Muscle of leg (tissue), 11 donors: ENCODE measurements around the gene PAX7. TPM values are rescaled to one million over a fixed set of nuclear protein-coding genes. Genes with fewer than 3 reads are reported as not detected.

Experiments used
- DNase-seq: peaks from one replicate; pipeline ENCODE4 v3.0.0; 2013
- H3K27ac ChIP-seq: one replicate; pipeline ENCODE4 v1.5.1; 2013; ENCODE audit warnings: mild to moderate bottlenecking, low read length, control low read depth
- H3K27me3 ChIP-seq: one replicate; pipeline ENCODE4 v1.6.1; 2013; ENCODE audit warnings: low read length; ENCODE audit not compliant: control insufficient read depth, insufficient read depth
- H3K36me3 ChIP-seq: one replicate; pipeline ENCODE4 v1.6.1; 2013; ENCODE audit warnings: low read length; ENCODE audit not compliant: control insufficient read depth, insufficient read depth
- H3K4me1 ChIP-seq: one replicate; pipeline ENCODE4 v1.6.1; 2013; ENCODE audit warnings: low read length; ENCODE audit not compliant: control insufficient read depth, insufficient read depth
- H3K4me3 ChIP-seq: one replicate; pipeline ENCODE4 v1.5.1; 2013; ENCODE audit warnings: low read length, control low read depth
- H3K9me3 ChIP-seq: replicated peaks from 2 replicates; pipeline ENCODE4 v1.6.1; 2013; ENCODE audit warnings: low read depth, low read length; ENCODE audit not compliant: control insufficient read depth
- WGBS: methylation state at CpG from one replicate; pipeline ENCODE4 v1.1.5; 2013; ENCODE audit warnings: missing lambda C conversion rate; ENCODE audit not compliant: insufficient coverage; 5-methylcytosine and 5-hydroxymethylcytosine counted together
- polyA plus RNA-seq, 8 donors: library from polyadenylated mRNA; unstranded; fragments of 120-200 nt; gene quantifications; one replicate each; pipeline versions ENCODE4 v1.2.1 to v1.2.3, GENCODE V29; 2013; ENCODE audit warnings: inconsistent platforms in 1 of 8, low replicate concordance in 1 of 8; ENCODE audit not compliant: insufficient read length in 8 of 8, insufficient read depth in 1 of 8
- total RNA-seq: library from RNA; stranded (reverse); fragments of 120-200 nt; gene quantifications from one replicate; pipeline ENCODE4 v1.2.4, GENCODE V29; 2013

PAX7 gene
- total and polyA plus RNA-seq, 9 donors = 34.0 to 60.2 (median 47.3) TPM

GRCh38 chr1:18646091-18646785 is 15.6 kb downstream of the PAX7 start:
- WGBS = 2% methylated on average over 14 of the region's 35 CpGs
- Histone ChIP-seq H3K4me3 (peak overlapping the region; percentile 30), H3K36me3 (peaks cover 14% of the 10 kb centered on the region), H3K4me1 (peaks cover 47% of the 10 kb centered on the region), H3K9me3 (no peaks in the 10 kb centered on the region), H3K27me3 (peaks cover 92% of the 10 kb centered on the region), H3K27ac (peak overlapping the region; percentile 48)
- no peak for DNase-seq

DNA sequence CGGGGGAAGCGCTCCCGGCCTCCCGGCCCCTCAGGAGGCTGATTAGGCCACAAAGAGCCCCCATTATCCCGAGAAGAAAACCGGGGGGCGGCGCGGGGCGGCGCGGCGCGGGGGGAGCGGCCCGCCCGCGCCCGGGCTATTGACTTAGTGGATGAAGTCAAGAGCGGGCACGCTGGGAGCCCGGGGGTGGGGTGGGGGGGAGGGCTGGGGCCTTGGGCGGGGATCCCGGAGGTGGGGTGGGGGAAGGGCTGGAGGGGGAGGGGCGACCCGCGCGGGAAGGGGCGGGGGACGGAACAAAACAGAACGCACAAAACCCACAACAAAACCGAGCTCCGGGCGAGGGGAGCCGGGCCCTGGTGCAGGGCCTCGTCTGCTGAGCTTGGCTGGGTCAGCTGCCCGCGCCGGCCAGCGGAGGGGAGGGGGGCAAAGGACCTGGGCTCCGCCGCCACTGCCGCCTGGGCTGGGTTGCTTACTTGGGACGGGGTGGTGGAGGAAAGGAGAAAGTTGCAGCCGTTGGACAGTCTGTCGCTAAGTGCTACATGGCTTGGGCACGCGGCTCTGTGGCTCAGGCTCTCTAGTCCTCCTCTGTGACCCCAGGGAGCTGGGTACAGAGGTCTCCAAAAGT is 16.3 kb downstream of the PAX7 start:
- DNase-seq = no peak
- 2% methylated on average over 21 of the region's 48 CpGs for WGBS

DNA sequence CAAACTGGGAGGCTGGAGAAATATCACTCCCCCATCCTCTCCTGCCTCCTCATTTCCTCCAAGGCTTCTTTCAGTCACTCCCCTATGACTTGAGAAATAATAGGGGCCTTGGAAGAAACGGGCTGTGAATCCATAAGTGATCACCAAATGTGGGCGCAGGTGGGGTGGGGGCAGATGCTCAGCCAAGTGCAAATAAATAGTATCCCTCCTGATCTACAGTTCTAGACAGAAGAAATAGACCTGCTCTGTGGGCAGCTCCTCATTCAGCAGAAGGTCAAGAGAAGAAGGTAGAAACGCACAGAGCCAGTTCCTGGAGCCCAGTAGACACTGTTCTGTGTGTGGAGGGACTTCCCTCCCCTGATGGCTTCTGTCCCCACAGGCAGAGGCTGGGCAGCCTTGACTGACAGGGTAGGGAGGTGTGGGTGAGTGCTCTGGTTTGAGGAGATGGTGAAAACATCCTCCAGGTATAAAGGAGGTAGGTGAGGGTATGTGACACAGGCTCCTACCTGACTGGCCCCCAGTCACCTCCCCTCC is 17.1 kb downstream of the PAX7 start:
- no peak for DNase-seq
- WGBS = 40% methylated on average over 1 of the region's 3 CpGs
- Histone ChIP-seq H3K27ac (no peak overlapping the region), H3K4me3 (no peak overlapping the region), H3K4me1 (peaks cover 43% of the 10 kb centered on the region), H3K27me3 (peaks cover 88% of the 10 kb centered on the region), H3K9me3 (no peaks in the 10 kb centered on the region), H3K36me3 (peaks cover 10% of the 10 kb centered on the region)

More for the DNA sequence above, 16.3 kb downstream of the PAX7 start:
- peaks cover 14% of the 10 kb centered on the region for H3K36me3 ChIP-seq
- H3K9me3 ChIP-seq = no peaks in the 10 kb centered on the region
- peak overlapping the region; percentile 30 for H3K4me3 ChIP-seq
- H3K27ac ChIP-seq = peak overlapping the region; percentile 48
- H3K27me3 ChIP-seq = peaks cover 88% of the 10 kb centered on the region
- peaks cover 45% of the 10 kb centered on the region for H3K4me1 ChIP-seq

DNA sequence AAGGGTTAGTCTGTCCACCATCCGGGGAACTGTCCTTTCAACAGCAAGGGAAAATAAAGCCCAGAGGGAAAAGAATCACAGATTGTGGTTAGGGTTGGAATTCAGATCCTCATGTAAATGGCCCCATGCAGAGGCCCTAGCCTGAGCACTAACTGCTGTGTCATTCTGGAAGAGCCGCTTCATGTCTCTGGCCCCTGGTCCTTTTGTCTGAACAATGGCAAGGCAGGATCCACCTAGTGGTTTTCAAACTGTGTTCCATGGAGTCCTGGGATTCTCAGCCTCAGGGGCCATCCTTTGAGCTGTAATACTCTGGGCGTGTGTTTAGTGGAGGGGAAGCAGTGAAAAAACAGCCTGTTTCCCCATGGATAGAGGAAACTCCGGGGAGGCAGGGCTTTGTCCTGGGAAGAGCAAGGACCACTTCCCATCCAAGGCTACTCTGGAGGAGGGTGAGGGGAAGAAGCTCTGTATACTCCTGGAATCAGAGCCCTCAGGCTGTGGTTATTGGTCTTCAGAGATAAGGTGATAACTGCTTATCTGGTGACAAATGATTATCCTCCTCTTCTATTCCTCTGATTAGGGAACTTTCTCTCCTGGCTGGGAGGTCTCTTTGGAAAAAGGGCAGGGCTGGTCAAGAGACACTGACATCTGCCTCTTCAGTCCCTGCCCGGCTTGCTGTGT is 19.2 kb downstream of the PAX7 start:
- H3K4me3 ChIP-seq = no peak overlapping the region
- H3K27ac ChIP-seq = no peak overlapping the region
- no peaks in the 10 kb centered on the region for H3K9me3 ChIP-seq
- no peak for DNase-seq
- H3K4me1 ChIP-seq = peaks cover 46% of the 10 kb centered on the region
- 53% methylated on average over 4 of the region's 5 CpGs for WGBS
- peaks cover 89% of the 10 kb centered on the region for H3K27me3 ChIP-seq
- H3K36me3 ChIP-seq = peaks cover 13% of the 10 kb centered on the region

GRCh38 chr1:18651713-18652112 is 21.1 kb downstream of the PAX7 start:
- Histone ChIP-seq H3K4me1 (peaks cover 33% of the 10 kb centered on the region), H3K9me3 (no peaks in the 10 kb centered on the region), H3K4me3 (no peak overlapping the region), H3K36me3 (peaks cover 10% of the 10 kb centered on the region), H3K27me3 (peaks cover 77% of the 10 kb centered on the region), H3K27ac (no peak overlapping the region)
- WGBS = 7% methylated on average over 3 of the region's 8 CpGs
- no peak for DNase-seq

GRCh38 chr1:18652791-18653190 is 22.1 kb downstream of the PAX7 start:
- H3K4me1 ChIP-seq = peaks cover 31% of the 10 kb centered on the region
- H3K4me3 ChIP-seq = no peak overlapping the region
- H3K36me3 ChIP-seq = peaks cover 10% of the 10 kb centered on the region
- no peak for DNase-seq
- H3K9me3 ChIP-seq = no peaks in the 10 kb centered on the region
- peaks cover 78% of the 10 kb centered on the region for H3K27me3 ChIP-seq
- no peak overlapping the region for H3K27ac ChIP-seq
- WGBS = no CpG with 5 or more reads among the region's 1 CpG

DNA sequence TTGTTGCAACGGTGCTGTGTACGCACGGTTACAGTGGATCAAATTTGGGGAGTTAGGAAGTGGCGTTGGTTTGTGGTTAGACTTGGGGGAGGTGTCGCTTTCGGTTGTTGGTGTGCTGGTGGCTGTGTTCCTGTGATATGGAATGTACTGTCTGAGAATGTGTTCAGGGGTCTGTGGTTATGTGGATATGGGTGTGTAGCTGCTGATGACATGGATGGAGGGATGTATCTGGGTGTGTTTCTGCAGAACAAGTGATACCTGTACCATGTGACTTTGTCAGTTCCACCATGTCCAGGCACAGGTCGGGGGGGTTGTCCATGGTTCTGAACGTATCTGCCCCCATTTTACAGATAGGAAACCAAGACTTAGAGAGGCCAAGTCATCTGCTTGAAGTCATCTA is 22.7 kb downstream of the PAX7 start:
- peaks cover 31% of the 10 kb centered on the region for H3K4me1 ChIP-seq
- peaks cover 12% of the 10 kb centered on the region for H3K36me3 ChIP-seq
- DNase-seq = no peak
- no peak overlapping the region for H3K27ac ChIP-seq
- H3K27me3 ChIP-seq = peaks cover 75% of the 10 kb centered on the region
- no peak overlapping the region for H3K4me3 ChIP-seq
- 44% methylated on average over 7 of the region's 8 CpGs for WGBS
- no peaks in the 10 kb centered on the region for H3K9me3 ChIP-seq

DNA sequence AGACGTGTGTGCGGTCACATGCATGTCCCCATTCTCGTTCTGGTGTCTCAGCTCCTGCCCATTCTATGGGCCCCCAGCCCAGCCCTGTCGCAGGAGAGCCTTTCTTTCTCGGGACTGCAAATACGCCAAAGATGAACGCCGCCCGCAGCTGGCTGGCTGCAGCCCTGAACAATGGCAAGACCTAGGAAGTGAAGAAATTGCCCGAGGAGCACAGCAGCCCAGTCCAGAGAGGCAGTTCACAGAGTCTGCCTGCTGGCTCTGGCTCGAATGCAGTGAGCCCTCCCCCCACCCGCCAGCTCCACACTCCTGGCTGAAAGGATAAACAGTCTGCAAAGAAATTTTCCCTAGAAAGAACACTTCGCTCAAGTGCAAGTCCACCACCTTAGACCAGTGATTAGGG is 23.3 kb downstream of the PAX7 start:
- Histone ChIP-seq H3K4me3 (no peak overlapping the region), H3K36me3 (peaks cover 10% of the 10 kb centered on the region), H3K27me3 (peaks cover 71% of the 10 kb centered on the region), H3K4me1 (peaks cover 31% of the 10 kb centered on the region), H3K27ac (no peak overlapping the region), H3K9me3 (no peaks in the 10 kb centered on the region)
- WGBS = 11% methylated on average over 10 of the region's 13 CpGs
- no peak for DNase-seq

DNA sequence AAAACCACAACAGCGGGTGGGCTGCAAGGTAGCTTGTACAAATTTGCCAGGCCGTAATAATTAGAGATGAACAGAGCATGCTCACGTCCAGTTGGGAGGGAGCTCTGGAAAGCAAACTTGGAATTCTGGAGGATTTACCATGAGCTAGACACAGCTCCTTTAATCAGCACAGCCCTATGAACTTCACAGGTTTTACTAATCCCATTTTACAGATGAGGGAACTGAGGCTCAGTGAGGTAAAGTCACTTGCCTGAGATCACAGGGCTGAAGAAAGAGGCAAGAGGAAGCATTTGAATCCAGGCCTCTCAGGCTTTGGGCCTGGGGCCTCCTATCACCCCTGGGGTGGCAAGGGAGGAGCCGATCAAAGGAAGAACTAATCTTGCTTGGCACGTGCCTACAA is 24.0 kb downstream of the PAX7 start:
- DNase-seq = no peak
- Histone ChIP-seq H3K27me3 (peaks cover 65% of the 10 kb centered on the region), H3K27ac (no peak overlapping the region), H3K36me3 (peaks cover 14% of the 10 kb centered on the region), H3K4me1 (peaks cover 31% of the 10 kb centered on the region), H3K9me3 (no peaks in the 10 kb centered on the region), H3K4me3 (no peak overlapping the region)
- WGBS = 80% methylated on average over 1 of the region's 5 CpGs

- no peak for DNase-seq
- H3K9me3 ChIP-seq = no peaks in the 10 kb centered on the region
- no peak overlapping the region for H3K27ac ChIP-seq
- 48% methylated on average over 7 of the region's 17 CpGs for WGBS
- peaks cover 16% of the 10 kb centered on the region for H3K36me3 ChIP-seq
- H3K4me1 ChIP-seq = peaks cover 35% of the 10 kb centered on the region
- H3K27me3 ChIP-seq = peaks cover 51% of the 10 kb centered on the region
- H3K4me3 ChIP-seq = no peak overlapping the region
These were observed 27.0 kb downstream of the PAX7 start for GRCh38 chr1:18657506-18658201.
